Measurements from ENCODE around the gene LRP1B.

- TF ChIP-seq CTCF (IDR thresholded peaks at IDR 0.05; ENCODE audit: borderline replicate concordance, extremely low read depth, low read length, poor library complexity, severe bottlenecking) (no peak), EZH2 (IDR thresholded peaks at IDR 0.05; ENCODE audit: borderline replicate concordance, low read depth, low read length, severe bottlenecking) (no peak)
These were observed 519.6 kb downstream of the LRP1B start for GRCh38 chr2:141611176-141611571.

All from DND-41 (cell line).